Amygdala (tissue), 56 donors: ENCODE results near the gene CLBA1.
A peak's percentile ranks its signal among the peaks of the same experiment; 100 is the strongest.

Experiments used
- DNase-seq, 56 donors: peaks; one replicate each; lab custom pipeline; 2025; lab: John Stamatoyannopoulos, UW

Gene CLBA1

GRCh38 chr14:104967386-104968152 lies 18.0 kb upstream of the CLBA1 start:
- peak in 1 of 56 donors; percentile 18 for DNase-seq

- DNase-seq: peak in 1 of 56 donors; percentile 9
Measured at GRCh38 chr14:104968153-104968527, 17.4 kb upstream of the CLBA1 start.

DNA sequence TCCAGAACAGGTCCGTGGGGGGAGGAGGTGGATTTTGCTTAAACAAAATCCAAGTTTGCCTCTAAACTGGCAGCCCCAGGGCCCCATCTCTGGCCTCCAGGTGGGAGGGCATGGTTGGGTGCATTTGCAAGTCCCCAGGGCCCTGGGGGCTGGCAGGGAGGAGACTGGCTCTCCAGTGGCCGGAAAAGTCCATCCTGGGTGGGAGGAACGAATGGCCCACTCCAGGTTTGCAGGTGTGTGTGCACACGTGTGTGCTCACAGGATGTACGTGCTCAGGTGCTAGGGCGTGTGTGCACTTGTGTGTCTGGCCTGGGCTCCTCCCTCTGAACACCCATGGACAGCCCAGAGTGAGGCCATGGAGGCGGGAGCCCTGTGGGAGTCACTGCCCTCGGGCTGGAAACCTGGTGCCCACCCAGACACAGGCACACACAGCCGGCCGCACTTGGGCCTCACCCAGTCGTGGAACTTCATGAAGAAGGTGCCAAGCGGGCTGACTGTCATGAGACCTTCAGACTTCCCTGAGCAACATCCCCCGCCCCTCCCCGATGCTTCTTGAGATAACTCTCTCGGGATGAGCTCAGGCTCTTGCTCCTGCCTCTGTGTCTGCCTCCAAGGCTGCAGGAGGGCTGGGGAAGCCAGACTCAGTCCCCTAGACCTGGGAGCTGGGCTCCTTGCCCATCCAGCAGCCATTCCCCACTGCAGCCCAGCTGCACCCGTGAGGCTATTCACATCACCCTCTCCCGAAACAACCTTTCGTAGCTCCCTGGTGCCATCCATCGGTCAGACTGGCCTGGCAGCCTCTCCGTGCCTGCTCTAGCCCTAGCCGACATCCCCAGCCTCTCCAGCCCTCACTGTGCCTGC lies 16.8 kb upstream of the CLBA1 start:
- no peak for DNase-seq

DNA sequence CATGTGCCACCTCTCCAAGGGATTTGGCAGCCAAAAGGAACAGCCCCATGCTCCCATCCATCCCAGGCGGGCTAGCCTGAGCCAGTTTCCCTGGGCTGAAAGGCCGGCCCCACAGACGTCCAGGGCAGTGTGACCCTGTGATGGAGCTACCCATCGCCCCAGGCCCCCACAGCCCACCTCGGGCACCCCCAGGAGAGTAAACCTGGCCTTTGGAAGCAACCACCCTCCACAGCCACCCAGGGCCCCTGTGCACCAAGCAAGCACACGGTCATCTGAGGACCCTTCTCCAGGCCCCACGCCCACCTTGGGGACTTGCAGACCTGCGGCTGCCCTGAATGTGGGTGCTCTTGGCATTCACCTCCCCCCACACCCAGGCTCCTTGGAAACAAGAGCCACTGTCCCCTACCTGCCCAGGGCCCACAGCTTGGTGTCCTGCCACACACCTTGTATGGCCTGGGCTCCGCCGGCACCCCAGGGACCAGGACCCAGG lies 15.8 kb upstream of the CLBA1 start:
- no peak for DNase-seq

DNA sequence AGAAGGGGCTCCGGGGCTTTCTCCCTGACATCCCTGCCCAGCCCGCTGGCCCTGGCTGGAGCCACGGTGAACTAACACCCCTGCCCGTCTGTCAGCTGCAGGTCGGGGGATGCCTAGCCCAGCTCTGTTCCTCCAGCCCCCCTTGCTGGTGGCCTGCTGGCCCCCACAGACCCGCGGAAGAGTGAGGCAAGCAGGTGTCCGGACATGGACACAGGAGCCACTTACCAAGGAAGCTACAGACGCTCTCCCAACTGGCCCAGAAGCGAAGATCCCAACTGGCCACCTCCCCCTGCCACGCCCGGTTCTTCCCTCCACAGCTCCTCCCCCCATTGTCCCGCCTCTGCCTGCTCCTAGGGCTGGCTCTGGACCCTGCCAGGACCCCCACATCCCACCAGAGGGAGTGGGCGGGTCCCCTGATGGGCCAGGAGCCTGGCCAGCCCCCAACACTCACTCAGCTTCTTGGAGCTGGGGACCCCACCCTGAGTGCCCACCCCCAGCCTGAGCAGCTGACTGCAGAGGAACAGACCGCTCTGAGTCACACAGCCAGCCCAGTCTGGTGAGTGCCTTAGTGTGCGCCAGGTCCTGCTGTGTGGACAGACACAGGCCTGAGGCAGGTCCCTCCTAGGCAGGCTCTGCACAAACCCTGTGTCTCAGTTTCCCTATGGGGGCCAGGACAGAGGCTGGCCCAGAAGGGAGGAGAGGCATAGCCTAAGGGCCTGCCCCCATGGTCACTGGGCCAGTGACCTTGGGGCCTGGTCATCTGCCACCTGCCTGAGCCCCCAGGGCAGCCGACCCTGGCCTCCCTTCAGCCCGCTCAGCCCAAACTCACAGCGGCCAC lies 15.1 kb upstream of the CLBA1 start:
- DNase-seq: no peak

- DNase-seq: no peak
Measured at GRCh38 chr14:104971447-104972240, 13.9 kb upstream of the CLBA1 start.

- DNase-seq: no peak
Measured at GRCh38 chr14:104972301-104973134, 13.1 kb upstream of the CLBA1 start.

GRCh38 chr14:104973135-104973384 lies 12.5 kb upstream of the CLBA1 start:
- DNase-seq: peak in 7 of 56 donors; percentile 29 to 56 (median 35)

DNA sequence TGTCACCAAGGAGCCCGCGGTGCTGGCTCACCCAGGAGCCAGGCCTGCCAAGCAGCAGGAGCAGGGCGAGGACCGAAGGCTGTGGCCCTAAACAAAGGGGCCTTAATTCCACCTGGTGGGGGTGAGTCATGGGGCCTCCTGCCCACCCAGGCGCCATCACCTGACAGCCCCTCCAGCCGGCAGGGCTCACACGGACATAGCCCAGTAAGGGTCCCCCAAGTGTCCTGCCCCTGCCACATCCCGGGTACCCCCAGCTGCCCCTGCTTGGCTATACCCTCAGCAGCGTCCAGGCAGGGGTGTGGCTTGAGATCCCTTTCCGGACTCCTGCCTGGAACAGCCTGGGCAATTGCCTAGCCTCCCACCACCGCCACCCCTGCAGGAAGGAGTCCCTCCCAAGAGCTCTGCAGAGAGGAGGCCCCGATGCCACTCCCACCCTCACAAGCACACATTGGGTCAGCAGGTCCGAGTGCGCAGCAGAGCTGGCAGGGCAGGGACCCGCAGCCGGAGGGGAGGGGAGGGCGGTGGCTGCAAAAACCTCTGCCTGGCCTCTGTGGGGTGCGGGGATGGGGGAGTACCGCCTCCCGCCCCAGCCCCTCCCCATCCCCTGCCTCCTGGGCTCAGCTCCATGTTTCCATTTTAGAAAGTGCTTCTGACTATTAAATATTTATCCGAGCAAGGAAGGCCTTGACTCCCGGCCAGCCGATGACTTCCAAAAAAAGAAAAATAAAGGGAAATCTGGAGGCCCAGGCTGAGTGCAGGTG lies 12.0 kb upstream of the CLBA1 start:
- DNase-seq: peak in 8 of 56 donors; percentile 20 to 71 (median 46)

- DNase-seq: no peak
Measured at GRCh38 chr14:104974146-104974541, 11.4 kb upstream of the CLBA1 start.

DNA sequence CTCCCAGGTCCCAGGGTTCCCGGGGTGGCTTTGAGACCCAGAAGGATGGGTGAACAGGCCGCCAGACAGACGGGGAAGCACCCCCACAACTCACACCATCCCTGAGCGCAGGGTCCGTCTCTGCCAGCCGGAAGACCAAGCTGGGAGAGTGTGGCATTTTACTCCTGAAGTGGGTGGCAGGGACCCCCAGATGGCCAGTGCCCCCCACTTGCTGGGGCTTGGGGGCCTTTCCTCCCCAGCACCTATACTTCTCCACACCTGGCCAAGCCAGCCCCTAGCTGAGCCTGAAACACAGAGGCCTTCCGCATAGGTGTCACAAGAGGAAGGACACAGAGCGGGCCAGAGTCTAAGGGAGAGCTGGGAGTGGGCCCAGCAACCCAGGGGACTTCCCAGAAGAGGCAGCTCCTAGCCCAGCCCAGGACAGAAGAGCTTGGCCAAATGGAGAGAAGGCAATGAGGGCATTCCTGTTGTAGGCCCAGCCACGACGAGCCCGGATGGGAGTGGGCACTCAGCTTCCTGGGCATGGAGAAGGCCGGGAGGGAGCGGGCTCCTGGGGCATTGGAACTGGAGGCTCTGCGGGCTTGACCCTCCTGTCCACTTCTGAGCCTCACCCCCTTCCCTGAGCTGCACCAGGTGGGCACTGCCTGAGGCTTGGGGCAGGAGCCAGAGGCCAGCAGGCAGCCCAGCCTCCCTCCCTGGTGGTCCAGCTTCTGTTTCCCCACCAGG lies 10.8 kb upstream of the CLBA1 start:
- DNase-seq: no peak

DNA sequence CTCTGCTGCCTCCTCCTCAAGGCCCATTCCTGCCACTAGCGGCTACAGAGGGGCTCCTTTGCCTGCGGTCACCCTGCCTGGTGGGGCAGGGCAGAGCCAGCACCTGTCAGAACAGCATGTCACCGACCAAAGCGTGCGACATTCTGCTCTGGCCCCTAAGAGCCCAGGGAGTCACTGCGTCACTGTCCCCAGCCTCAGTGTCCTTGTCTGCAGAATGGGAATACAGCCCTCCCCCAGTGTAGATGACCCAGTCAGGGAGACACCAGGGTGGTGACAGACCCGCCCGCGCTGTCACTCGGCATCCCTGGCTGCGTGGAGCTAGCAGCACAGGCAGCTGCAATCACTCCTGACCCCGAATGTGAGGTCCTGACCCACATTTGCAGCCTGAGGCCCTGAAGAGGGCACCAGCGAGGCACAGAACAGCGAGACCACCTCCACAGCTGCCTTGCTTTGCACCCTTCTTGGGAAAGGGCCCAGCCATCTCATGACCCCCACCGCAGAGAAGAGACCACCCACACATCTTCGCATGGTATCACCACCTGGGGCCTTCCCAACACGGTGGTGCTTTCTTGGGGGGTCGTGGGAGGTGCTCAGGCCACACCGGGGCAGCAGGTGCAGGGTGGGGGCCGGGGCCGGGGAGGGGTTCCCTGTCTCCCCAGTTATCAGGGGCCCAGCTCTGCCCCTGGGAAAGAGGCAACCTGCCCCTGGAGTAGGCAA lies 9.9 kb upstream of the CLBA1 start:
- no peak for DNase-seq

DNA sequence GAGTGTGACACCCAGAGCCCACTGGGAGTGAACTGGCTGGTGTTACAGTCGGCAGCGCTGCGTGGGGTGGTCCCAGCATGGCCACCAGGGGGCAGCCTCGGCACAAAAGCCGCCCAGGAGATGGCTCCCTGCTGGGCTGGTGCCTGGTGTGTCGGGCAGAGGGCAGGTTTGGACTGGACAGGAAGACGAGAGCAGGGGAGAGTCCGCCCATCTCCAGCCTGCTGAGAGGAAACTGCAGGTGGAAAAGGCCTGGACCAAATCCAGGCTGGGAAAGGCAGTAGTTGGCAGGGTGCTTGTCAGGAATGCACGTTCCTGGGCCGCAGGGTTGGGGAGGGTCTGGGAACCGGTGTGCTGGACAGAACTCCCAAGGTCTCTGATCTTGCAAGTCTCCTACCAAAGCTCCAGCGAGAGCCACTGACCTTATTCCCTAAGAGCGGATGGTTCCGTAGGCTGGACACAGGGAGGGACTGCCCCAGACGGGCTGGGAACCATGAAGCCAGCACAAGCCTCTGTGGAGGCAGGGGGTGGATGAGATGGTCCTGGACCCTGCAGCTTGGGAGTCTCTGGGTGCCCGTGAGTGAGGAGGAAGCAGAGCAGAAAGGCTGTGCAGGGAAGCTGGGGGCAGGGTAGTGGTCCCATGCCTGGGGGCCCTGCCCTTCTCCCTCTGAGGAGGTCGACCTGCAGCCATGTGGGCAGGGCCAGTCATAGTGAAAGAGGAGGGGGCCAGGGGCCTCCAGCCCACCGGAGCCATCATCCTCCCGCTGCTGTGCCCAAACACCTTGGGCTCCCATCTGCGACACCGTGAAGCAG lies 9.2 kb upstream of the CLBA1 start:
- DNase-seq: peak in 43 of 56 donors; percentile 19 to 80 (median 46)

- no peak for DNase-seq
Measured at GRCh38 chr14:104977008-104977680, 8.4 kb upstream of the CLBA1 start.
